ENCODE measurements around the gene MEGF11. TPM values are rescaled to one million over a fixed set of nuclear protein-coding genes. Genes with fewer than 3 reads are reported as not detected.

The MEGF11 gene
- total RNA-seq, 1 donor from 2014 or later: 6.2 TPM

DNA sequence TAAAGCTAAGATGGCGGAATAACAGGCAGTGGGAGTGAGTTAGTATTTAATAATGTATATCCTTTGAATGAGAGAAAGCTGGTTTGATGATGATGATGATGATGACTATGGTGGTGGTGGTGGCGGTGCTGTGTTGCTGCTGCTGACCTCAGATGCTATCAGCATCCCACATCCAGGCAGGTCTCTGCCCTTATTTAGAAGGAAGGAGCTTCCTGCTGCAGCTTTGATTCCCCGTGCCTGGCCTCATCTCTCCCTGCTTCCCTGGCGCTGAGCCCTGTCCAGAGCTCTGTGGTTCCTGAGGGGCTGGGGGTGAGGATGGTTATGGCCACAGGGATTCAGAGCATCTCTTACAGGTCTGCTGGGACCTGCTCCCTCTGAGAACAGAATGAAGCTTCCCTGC lies 311.1 kb downstream of the MEGF11 start:
- no peak for DNase-seq (ENCODE audit: low read depth)

DNA sequence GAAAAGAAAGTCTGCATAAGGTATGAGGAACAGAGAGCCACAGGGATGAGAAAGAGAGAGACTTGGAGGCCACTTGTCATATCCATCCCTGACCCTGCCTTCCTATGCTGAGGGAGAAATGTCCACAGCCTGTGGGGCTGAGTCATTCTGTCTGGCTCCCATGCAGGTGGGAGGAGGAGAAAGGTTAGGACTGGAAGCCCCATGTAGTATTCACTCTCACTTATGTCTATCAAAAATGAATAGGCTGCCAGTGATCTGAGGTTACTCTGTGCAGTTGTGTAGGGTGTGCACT lies 313.0 kb downstream of the MEGF11 start:
- peak; percentile 59 for DNase-seq (ENCODE audit: low read depth)

DNA sequence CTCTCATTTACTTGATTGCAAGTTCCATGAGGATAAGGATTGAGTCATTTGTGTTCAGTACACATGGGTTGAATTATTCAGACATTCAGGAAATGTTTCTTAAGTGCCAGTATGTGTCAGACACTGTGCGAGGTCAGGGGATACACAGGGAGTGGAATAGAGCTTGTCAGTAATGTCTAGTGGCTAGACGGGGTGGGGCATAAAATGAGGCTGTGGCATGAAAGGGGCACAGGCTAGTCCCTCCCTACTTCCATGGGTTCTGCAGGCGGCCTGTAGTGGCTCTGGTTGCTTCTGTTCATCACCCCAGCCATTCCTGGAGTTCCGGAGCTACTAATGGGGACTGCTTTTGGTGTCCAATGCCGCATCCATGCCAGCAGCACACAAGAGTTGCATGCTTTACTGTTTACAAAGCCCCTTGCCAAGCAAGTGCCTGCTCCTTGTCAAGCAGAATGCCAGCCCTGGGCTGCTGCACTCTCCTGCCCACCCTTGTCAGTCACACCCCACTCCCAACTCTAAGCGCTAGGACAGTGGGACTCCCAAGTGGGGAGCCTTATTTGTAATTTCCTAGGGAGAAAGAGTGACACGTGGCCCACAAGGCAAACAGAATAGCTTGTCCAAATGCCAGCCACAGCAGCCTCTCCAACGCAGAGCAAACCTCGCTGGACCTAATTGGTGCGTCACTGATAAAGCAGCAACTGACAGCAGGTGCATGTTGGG lies 313.5 kb downstream of the MEGF11 start:
- DNase-seq (ENCODE audit: low read depth): peak; percentile 99

DNA sequence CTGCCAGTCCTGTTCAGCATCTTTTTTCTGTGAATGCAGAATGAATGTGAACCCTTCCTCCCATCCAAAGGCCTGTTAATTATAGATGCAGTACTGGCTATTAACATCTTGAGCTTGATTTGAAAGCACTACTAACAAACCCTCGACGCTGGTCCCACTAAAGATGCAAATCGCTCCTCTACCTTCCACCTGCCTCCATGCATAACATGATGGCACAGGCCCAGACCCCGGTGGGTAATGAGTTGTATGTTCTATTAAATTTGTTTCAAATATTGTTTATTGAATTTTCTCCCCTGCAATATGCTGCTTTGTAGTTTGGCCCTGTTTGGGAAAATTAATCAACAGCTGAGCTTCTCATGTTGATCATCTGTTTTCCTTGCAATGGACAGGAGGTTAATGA lies 314.9 kb downstream of the MEGF11 start:
- no peak for DNase-seq (ENCODE audit: low read depth)

DNA sequence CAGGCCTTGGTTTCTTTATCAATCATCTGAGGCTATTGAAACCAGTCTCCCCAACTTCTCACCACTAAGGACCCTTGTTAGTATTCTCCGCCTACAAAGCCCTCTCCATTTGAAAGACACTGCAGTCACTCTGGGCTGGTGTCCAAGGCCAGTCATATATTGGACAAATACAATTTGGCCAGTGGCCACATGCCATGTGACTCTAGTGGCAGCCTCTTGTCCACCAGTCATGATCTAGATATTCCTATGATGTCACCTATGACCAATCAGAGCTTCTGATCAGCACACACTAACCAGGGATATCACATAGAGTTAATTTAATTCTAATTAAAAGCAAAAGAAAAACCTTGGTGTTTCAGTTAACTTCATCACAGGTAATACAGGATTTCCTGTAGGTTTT lies 316.1 kb downstream of the MEGF11 start:
- peak; percentile 37 for DNase-seq (ENCODE audit: low read depth)

DNA sequence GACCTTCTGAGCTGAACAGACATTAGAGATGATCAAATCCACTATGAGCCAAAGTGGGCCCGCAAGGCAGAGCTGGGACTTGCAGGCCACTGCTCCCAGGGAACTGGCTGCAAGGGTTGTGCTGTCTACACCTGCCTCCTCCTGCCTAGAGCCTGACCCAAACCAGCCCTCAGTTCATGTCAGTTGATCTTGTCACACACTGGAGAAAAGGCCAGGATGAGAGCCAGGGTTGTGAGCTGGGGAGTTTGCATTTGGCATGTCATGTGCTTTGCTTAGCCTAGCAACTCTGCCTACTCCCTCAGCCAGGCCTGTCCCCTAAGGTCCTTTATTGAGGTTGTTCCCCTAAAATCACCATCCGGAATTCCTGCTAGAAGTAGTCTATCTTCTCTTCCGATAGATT lies 316.5 kb downstream of the MEGF11 start:
- DNase-seq (ENCODE audit: low read depth): no peak

DNA sequence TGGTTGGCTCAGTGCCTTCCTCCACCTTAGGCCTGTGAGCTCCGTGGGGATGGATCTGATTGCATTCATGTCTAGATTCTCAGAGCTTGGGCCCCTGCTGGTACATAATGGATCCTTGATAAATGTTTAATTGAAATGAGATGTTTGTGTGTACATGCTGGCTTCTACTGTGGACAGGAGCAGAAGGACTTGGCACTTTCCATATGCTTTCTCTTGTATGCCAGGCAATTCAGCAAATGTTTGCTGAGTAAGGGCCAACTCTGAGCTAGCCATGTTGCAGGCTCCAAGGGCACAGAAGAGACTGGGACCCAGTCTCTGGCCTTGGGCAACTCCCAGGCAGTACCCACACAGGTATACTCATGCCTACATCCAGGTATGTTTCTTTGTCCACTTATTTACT lies 317.3 kb downstream of the MEGF11 start:
- DNase-seq (ENCODE audit: low read depth): no peak

DNA sequence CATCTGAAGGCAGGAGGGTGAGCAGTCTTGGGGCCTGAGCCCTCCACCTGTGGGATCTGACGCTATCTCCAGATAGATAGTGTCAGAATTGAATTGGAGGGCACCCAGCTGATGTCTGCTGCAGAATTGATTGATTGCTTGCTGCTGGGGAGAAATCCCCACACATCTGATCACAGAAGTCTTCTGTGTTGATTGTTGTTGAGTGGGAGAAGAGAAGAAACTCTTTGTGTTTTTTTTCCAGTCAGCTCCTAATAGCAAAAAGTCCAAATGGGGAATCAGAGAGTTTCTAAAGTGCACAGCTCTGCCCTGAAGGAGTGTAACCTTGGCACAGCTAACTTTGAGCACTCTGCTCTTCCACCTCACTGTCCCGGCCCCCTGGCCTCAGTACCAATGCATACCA lies 318.2 kb downstream of the MEGF11 start:
- DNase-seq (ENCODE audit: low read depth): no peak

DNA sequence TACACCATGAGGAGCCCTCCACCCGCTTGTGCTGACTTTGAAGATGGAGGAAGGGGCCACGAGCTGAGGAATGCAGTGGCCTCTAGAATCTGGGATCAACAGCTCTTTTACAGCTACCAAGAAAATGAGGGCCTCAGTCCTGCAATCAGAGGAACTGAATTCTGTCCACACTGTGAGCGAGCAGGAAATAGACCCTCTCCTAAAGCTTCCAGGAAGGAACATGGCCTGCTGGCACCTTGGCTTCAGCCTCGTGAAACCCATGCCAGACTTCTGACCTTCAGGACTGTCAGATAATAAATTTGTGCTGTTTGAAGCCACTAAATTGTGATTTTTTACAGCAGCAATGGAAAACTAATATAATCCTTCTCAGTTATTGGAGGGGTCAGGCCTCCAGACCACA lies 322.3 kb downstream of the MEGF11 start:
- DNase-seq (ENCODE audit: low read depth): no peak

DNA sequence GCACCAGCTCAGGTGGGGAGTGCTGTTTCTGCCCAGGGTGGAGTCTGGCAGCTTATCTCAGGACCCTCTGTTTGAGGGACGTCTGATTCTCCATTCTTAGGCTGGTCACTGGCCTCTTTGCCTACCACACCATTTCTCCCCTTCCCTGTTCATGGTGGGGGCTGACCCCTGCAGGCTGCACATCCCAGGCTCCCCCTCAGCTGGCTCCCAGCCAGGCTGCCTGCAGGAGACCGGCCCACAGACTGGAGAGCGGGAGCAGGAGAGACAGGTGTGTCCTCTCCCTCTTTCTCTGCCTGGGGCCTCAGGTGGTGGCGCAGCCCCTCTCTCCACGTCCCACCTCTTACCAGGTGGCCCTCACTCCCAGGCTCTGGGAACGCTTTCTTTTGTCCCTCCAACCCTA lies 323.4 kb downstream of the MEGF11 start:
- DNase-seq (ENCODE audit: low read depth): no peak

DNA sequence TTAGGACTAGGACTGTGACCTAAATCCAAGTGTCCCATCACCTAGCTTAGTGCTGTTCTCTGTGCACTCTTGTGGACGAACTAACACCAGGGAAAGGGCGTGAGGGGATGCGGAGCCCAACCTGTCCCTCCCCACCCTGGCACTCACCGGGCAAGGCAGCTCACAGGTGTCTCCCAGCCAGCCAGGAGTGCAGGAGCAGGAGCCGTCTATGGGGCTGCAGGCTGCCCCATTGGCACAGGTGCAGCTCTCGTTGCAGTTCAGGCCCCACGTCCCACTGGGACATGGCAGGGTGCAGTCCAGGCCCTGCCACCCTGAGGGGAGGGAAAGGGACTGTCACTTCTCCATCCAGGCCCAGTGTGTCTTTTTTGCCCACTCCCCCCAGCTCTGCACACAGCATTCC lies 324.0 kb downstream of the MEGF11 start:
- DNase-seq (ENCODE audit: low read depth): no peak

DNA sequence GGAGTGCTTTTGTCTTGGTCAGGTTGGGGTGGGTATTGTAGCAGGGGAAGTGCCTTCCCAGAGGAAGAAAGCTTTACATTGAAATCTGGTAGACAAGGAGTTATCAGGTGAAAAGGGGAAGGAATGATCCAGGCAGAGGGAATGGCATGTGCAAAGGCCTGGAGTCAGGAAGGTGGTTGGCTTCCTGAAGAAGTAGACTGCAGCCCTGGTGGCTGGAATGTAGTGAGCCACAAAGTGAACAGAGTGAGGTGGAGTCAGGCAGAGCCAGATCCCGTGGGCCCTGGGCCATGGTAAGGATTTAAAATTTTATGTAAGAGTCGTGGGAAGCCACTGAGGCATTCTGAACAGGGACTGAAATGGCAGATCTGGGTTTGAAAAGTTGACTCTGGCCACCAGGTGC lies 326.0 kb downstream of the MEGF11 start:
- DNase-seq (ENCODE audit: low read depth): no peak

DNA sequence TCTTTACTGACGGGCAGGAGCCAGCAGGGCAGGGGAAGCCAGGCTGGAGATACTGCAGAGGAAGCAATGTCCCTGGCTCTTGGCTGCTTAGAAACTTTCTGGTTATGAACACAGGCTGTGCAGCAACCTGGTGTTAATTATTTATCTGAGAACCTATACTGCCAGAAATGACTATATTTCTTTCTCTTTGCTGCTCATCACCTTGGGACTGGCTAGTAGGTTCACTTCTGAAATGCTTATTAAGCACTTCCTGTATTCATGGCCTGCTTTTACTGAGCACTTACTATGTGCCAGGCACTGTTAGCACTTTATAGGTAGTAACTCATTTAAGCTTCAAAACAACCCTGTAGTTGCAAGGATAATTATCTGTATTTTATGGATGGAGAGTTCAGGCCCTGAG lies 326.7 kb downstream of the MEGF11 start:
- DNase-seq (ENCODE audit: low read depth): no peak

DNA sequence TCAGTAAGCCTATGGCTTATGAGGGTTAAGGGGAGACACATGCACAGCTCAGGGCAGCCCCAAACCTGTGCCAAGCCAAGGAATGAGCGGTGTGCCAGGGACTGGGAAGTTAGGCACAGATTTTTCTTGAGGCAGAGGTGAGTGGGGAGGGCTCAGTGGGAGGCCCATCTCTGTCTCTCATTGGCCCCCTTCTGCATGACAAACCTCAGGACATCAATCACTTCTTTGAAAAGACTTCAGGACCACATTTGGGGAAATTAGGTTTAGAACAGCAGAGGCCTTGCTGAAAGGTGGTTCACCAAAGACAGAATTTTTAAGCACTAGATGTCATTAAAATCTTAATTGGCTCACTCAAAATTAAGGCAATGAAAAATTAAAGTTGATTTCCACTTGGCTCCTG lies 327.1 kb downstream of the MEGF11 start:
- DNase-seq (ENCODE audit: low read depth): no peak

DNA sequence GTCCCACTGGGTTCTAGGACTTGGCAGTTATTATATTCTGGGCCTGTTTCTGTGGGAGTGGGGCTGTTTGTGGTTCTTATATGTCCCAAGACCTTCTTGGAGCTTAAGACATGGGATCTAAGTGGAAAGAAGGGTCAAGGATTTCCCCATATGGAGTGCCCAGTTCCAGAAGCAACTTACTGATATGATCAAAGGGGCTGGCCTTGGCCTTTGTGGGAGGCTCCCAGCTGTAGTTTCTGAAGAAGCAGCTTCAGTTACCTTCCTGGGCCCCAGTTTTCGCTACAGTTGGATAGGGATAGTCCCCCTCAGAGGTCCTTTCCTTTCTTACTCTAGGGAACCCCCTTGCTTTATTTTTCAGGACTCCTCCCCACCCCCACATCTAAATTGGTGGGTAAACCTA lies 328.2 kb downstream of the MEGF11 start:
- no peak for DNase-seq (ENCODE audit: low read depth)

DNA sequence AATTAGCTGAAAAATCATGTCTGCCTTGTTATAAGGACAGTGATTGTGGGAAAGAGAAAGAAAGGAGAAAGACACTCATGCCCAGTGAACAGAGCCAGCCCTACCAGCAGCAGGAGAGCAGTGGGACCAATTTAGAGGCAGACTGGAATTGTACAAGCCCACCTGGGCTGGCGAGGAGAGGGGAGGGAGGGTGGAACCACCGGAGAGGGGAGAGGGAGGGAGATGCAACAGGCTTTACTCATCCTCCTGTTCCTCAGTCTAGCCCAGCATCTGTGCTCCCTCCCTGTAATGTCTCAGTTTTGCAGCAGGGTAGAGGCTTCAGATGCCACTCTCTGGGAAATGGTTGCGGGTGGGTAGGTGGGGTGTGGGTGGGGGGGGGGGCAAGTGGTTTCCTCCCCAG lies 329.5 kb downstream of the MEGF11 start:
- DNase-seq (ENCODE audit: low read depth): no peak

DNA sequence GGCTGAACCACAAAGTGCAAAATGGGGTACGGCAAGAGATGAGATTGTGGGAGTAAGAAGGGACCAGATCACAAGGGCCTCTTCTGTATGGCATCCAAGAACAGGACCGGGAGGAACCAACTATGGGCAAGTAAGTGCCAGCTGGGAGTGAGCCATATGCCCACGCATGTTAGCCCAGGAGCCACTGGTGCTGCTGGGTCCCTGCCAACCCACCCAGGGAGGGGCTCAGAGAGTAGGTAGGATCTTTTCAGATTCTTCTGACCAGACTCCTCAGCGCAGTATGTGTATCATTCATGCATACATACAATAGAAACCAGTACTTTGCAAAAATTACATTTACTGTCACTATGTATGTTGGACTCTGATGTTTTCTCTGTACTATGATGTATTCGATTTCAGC lies 330.3 kb downstream of the MEGF11 start:
- DNase-seq (ENCODE audit: low read depth): no peak

DNA sequence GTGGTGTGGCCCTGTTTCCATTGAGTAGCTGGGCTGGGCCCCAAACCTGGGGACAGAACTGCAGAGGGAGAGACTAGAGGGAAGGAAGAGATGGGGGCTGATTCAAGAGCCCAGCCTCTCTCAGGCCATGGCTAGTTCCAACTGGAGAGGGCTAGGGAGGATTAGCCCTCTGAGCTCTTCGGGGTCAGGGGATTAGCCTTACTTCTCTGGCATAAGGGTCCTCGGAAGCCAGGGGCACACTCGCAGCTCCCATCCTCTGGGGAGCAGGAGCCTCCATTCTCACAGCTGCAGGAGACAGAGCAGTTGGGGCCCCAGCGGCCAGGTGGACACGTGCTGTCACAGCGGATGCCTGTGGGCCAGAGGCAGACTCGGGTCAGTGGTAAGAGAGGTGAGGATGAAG lies 330.9 kb downstream of the MEGF11 start:
- no peak for DNase-seq (ENCODE audit: low read depth)

DNA sequence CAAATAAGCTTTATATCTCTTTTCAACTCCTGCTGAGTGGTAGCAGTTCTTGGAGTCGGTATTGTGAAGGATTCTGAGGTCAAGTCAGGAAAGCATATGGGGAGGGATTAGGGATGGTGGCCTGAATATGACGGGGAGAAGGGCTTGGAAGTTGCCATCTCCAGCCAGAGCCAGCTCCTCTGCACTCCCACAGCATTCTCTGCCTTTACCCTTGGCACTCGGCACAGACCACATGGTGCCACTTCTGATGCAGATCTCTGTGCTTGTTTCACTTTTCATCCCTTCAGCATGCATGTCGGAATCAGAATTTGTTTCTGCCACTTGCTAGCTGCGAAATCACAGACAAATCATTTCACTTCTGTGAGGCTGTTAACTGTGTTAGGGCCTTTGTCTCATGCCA lies 331.8 kb downstream of the MEGF11 start:
- no peak for DNase-seq (ENCODE audit: low read depth)

DNA sequence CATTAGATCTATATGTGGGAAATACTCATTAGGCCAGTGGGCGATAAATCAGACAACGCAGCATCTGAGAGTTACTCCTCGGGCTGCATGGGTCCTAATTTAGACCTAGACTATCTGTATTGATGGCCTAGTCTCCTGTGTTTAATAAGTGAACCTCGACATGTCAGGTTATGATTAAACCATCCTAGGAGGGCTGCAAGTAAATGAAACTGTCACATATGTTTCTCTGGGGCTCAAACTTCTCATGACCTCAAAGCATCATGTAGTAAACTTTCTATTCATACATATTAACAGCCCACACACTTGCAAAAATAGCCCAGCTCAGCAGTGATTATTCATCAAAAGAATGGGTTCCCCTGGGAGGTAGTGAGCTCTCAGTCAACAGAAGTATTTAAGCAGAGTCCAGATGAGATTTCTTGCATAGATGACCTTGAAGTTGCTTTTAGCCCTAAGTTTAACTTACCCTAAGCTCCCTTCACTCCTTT lies 332.7 kb downstream of the MEGF11 start:
- DNase-seq (ENCODE audit: low read depth): no peak

DNA sequence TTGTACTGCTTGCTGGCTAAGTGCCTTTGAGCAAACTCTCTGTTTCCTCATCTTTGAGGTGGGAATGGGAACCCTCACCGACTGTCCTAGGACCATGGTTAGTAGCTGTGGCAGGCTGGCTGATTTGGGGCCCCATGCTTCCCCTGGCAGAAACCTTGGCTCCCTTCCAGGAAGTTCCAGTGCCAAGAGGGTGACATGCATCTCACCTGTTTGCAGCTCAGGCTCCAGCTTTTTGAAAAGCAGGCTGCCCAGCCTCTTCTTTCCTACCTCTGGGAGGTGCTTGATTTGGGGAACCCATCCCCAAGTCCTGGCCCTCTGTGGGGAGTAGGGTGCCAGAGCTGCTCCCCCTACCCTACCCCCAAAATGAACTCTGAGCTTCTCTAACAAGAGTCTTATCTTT lies 333.4 kb downstream of the MEGF11 start:
- no peak for DNase-seq (ENCODE audit: low read depth)

DNA sequence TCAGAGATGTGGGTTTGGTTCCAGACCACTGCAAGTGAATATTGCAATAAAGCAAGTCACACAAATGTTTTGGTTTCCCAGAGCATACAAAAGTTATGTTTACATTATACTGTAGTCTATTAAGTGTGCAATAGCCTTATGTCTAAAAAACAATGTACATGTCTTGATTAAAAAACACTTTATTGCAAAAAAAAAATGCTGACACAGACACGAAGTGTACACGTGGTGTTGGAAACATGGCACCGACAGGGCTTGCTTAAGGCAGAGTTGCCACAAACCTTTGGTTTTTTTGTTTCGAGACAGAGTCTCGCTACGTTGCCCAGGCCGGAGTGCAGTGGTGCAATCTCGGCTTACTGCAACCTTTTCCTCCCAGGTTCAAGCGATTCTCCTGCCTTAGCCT lies 334.2 kb downstream of the MEGF11 start:
- DNase-seq (ENCODE audit: low read depth): no peak

DNA sequence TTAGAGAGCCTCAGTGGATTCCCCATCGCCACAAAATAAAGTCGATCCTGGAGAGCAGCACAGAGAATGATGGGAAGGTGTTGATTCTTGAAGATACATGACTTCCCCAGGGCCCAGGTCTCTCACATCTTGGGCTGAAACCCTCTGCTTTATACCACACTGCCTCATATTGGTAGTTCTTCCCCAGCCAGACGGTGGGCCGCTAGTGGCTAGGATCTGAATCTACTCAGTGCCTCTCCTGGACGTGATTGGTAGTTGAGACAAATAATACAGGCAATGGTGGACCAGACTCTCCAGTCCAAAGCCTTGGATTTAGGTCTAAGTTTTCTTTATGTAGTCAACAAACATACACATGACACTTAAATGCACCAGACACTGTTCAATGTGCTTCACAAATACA lies 334.6 kb downstream of the MEGF11 start:
- no peak for DNase-seq (ENCODE audit: low read depth)

DNA sequence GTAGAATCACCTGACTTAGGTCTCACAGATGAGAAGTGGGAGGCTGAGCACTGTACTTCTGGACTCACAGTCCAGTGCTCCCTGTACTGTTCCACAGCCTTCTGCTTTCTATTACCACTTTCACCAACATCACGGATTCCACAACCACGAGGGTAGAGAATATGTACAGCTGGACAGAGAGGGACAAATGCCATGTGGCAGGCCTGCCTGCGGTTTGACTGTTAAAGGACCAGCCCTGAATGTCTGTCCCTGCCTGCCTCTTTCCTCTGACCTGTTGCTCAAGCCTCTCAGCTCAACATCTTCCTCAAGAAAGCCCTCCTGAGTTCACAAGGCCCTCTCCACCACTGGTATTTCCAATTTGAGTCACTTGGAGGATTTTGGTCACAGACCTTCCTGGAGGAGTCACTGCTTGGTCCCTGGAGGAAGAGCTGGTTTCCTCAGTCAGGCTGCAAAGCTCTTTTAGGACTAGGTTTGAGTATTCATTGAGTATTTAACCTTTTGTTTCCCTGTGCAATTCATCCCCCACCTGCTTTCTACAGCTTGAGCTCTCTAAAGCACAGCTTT lies 335.1 kb downstream of the MEGF11 start:
- DNase-seq (ENCODE audit: low read depth): no peak

All from renal cortical epithelial cell (primary cell).